Activated gamma-delta T cell treated with anti-CD3 and anti-CD28 coated beads, Interleukin-2, amount 50 U/mL, for 16 hours (primary cell): ENCODE data around the gene ADH6.
"Not testable (repeated sequence)": the region's sequence is repeated elsewhere in the genome, so short reads cannot be mapped to it uniquely, and the experiment has no call there.

Experiments
- DNase-seq: peaks from one replicate; pipeline ENCODE4 v3.0.0-alpha.2; 2020; ENCODE audit warnings: low read depth

Gene ADH6

GRCh38 chr4:99219072-99219471, at the start of gene ADH6:
ADH6 (minus strand) TSS chr4:99219246; CDS start chr4:99219152, 94 bp downstream.
- DNase-seq: no peak

DNA sequence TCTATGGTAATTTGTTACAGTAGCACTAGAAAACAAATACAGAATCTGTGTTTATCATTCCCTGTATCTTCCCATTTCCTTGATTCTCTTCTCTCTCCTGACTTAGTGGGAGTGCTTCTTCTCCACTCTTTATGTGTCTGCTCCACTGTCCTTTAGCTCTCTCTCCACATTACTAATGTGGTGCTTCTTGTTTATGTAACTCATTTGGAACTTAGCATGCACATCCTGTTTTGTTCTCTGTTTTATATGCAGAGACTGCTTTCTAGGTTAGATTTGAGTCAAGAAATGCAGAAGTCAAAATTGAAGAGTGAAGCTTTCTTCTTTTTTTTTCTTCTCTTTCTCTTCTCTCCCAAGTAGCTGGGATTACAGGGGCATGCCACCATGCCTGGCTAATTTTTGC, 45.9 kb upstream of the ADH6 start:
- DNase-seq: no peak

DNA sequence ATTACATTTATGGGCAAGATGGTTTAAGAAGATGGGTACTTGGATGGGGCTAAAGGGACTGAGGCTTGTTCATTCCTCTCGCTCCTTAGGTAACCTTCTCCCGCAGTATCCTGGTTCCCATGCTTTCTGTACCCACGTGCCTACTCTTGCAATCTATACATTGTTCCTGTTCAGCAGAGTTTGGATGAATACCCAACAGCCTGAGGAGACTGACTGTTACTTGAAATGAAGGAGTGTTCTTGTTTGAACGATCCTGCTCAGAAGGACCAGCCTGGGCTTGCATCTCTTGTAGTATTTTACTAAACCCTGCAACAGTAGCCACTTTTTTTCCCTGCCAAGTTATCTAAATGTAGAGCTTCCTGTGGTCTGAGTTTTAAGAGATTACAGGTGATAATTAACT, 33.7 kb upstream of the ADH6 start:
- DNase-seq: no peak

GRCh38 chr4:99248714-99249113, 29.7 kb upstream of the ADH6 start:
- DNase-seq: no peak

- no peak for DNase-seq
Observed at GRCh38 chr4:99235955-99236354, 16.9 kb upstream of the ADH6 start.

DNA sequence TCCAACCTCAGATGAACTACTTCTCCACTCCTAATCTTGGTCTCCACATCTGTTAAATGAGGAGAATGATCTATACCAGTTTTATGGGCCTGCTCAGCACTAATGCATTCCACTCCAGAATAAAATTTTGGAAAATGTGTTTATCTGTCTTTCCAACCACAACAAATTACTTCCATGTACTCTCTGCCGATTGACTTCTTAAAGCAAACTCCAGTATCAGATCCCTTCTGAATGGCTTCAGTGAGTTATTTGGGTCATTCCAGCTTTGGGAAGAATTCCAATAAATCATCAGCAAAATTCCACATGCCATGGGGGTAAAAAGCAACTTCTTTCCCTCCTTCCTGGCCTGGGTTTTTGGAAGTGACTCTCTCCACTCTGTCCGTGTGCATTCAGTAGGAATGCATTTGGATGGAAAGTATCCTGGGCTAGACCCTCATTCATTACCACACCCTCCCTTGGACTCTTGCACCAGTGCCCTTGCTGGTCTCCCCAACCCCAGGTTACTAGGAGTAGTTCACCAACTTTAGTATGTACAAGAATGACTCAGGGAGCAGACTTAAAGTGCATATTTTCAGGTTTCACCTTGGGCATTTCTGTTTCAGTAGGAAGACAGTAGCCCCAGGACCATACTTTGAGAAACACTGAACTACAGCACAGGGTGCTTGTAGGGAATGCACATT, 15.4 kb upstream of the ADH6 start:
- no peak for DNase-seq

DNA sequence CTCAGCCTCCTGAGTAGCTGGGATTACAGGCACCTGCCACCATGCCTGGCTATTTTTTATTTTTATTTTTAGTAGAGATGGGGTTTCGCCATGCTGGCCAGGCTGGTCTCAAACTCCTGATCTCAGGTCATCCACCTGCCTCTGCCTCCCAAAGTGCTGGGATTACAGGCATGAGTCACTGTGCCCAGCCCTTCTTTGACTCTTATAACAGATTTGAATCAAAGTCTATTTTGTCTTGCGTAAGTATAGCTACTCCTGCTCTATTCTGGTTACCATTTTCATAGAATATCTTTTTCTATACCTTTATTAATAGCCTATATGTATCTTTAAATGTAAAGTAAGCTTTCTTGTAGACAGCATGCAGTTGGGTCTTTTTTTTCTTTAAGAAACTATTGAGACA, 14.4 kb upstream of the ADH6 start:
- DNase-seq: not testable (repeated sequence)

DNA sequence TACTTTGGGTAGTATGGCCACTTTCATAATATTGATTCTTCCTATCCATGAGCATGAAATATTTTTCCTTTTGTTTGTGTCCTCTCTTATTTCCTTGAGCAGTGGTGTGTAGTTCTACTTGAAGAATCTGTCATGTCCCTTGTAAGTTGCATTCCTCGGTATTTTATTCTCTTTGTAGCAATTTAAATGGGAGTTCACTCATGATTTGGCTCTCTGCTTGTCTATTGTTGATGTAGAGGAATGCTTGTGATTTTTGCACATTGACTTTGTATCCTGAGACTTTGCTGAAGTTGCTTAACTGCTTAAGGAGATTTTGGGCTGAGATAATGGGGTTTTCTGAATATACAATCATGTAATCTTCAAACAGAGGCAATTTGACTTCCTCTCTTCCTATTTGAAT, 9.7 kb upstream of the ADH6 start:
- DNase-seq: not testable (repeated sequence)

DNA sequence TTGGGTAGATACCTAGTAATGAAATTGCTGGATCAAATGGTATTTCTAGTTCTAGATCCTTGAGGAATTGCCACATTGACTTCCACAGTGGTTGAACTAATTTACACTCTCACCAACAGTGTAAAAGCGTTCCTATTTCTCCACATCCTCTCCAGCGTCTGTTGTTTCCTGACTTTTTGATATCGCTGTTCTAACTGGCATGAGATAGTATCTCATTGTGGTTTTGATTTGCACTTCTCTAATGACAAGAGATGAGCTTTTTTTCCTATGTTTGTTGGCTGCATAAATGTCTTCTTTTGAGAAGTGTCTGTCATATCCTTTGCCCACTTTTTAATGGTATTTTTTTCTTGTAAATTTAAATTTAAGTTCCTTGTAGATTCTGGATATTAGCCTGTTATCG, 8.6 kb upstream of the ADH6 start:
- not testable (repeated sequence) for DNase-seq

GRCh38 chr4:99221980-99222379, 2.9 kb upstream of the ADH6 start:
- no peak for DNase-seq

DNA sequence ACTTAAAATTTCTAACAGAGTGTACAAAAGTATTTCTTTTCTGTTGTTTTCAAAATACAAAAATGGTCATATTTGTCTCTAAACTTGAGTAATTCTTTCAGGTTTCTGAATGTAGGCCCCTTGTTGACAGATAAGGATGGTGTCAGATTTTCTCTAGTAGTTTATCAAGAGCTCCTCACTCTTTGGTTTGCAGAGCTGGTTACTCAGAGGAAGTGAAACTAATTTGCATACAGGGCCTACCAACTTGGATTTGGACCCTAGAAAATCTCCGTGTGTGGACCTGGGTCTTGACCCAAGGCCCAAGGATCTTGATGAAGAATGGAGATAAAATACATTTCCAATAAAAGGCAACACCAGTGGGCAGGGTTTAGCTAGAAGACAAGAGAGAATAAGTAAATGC, 433 bp upstream of the ADH6 start:
- no peak for DNase-seq

DNA sequence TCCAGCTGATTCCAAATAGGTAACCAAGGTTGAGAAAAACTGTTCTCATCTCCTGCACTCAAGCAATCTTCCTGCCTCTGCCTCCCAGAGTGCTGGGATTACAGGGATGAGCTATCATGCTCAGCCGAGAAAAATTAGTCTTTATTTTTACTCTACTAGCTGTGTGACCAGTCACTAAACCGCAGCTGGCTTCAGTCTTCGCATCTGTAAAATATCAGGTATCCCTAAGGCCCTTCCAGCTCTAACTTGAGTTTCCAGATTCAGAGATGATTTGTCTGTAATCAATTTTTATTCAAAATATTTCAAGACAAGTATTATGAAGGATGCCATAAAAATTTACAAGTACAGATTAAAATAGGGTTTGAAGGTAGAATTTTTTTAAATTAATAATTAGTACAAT, 3.5 kb downstream of the ADH6 start:
- DNase-seq: no peak

DNA sequence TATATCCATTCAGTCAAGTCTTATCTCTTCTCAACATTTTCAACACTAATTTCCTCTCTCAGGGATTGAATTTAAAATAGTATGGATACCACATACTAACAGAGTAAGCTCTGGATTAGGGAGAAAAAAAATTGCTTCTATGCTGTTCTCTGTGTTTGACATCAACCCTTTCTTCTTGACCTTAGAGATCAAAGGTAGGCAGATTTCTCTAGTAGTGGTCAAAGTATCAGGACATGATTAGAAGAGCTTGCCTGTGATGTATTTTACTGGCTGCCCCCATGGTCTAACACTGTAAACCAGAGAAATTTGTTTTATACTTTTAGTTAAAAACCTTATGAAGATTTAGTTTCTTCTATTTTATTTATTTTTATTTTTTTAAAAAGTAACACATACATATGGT, 8.3 kb downstream of the ADH6 start:
- DNase-seq: no peak

GRCh38 chr4:99209671-99210070, 9.4 kb downstream of the ADH6 start:
- DNase-seq: no peak

DNA sequence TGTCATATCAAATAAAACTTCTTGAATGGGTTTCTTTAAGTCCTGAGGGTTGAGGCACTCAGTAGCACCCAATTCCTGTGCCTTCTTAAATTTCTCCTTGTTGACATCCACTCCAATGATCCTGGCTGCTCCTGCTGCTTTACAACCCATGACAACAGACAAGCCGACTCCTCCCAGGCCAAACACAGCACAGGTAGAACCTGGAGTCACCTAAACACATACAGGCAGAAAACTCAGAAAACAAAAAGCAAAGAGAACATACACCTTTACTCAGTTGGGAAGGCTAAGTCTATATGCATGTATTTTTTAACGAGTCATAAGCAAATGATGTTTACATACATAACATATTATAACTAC, 10.3 kb downstream of the ADH6 start:
- no peak for DNase-seq

DNA sequence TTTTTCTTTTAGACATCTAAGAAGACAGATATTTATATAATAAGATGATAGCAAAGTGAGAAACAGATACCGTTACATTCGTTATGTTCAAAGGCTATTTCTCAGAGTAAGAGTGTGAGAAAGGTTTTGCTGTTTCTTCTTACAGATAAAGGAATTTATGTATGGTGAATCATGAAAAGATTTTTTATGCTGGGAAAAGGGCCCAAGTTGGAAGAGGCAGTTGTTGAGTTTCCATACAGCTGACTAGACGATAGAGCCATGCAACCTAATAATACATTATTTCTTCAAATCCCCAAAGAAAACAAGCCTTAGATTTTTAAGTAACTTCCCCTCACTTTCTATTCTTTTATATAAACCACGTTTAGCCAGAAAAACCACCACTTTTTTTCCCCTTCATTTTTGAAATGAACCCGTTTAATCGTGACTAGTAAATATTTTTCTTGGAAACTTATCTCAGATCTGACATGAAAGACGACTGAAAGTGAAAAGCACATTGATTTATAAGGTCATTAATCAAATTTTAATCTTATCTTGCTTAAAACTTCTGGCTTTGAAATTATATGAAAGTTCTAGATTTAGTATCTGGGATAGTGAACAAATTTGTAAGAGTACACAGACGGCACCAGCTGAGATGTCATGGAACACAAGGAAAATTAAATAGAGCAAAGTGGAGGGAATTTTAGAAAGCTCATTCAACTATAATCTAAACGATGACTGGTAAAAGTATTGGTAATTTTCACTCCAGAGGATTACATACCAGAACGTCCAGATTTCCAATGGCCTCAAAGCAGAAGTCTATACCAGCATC, 10.9 kb downstream of the ADH6 start:
- no peak for DNase-seq

GRCh38 chr4:99207069-99207743, 11.8 kb downstream of the ADH6 start:
- DNase-seq: no peak

DNA sequence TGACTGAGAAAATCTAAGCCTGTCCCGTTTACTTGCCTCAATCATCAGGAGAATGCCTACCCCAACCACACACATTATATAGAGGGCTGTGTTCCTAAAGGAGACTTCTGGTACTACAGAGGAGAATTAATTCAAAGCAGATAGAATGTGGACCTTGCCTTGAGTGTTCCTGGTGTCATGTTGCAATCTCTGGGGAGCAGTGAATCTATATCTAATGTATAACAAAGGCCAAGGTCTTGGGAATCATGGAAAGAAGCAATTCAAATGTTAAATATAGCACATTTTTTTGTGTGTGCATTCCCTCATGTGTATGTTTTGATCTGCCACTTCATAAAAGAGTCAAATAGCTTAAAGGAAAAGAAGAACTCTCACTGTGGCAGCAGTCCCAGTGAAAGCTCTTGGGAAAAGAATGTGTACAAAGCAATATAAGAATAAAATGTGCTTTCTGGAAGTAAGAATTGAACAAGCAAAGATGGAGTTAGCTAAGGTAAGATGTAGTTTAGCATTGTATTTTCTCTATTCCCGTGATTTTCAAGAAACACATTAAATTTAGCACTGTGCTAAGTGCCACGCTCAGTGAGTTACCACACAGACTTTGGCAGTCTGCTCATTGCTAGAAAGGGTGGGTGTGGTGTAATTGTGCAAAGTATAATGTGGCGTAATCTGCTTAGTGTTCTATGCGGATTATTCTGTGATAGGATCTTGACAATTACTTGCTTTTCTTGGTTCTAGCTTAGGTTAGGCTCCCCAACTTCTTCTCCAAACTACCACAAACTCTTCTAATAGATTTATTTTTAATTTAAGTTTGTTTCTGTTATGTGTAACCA, 13.7 kb downstream of the ADH6 start:
- DNase-seq: no peak

DNA sequence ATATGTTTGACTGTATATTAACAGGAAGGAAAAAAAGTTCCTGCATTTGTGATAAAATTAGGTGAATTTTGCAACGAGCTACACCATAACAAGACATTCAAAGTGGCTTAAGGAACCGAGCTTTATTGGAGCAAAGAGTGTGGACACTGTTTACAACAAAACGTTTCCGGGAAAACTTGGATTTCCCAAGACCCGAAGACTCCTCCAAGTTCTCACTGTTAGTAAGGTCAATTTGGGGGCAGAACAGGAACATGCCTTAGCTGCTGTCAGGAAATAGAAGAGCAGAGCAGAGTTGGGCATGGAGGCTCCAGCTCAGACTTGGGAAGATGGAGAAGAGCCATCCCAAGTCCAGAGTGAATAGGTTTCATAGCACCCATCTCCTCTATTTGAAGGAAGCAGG, 16.5 kb downstream of the ADH6 start:
- no peak for DNase-seq

DNA sequence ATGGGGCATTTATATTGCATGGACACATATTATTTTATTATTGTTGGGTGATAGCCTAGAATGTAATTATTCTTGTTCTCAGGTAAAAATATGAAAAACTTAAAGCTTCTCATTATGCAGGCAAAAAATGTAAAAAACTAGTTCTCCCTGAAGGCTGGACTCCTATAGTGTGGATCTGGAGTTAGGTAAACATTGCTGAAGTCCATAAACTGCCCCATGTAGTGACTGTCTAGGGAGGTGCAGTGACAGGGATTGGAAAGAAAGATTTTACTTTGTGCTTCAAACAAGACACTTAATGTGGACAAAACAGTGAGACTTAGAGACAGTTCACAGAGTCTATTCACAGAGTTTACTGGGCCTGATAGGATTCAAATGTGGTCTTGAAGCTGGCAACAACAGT, 17.0 kb downstream of the ADH6 start:
- no peak for DNase-seq

DNA sequence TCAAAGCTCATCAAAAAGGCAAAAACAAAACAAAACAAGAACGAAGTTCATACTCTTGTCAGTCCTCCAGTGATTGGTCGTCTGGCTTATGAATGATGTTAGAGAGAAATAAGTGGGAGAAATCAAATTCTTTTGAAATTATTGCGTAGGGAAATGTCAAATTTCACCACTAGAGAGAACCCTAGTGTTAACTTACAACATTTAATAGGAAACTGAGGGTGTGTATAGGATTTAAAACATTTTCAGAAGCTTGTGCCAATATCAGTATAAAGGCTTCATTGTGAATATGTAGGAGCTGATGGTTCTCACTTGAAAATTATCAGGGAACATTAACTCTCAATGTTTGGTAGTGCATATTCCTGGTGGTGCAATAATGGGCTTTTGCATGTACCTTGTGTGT, 17.4 kb downstream of the ADH6 start:
- DNase-seq: no peak

DNA sequence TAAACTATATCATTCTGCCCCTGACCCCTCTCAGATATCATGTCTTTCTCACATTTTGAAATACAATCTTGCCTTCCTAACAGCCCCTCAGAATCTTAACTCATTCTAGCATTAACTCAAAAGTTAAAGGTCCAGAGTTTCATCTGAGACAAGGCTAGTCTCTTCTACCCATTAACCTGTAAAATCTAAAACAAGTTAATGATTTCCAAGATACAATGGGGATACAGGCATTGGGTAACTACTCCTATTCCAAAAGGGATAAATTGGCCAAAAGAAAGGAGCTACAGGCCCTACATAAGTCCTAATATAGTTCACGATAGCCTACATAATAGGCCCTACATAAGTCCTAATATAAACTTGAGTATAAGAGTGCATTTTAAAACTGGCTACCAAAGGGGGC, 18.9 kb downstream of the ADH6 start:
- no peak for DNase-seq
